PC-9 (cell line): ENCODE results near the gene SUSD2. TPM values are rescaled to one million over a fixed set of nuclear protein-coding genes. Genes with fewer than 3 reads are reported as not detected.

Source experiments
- BruUV-seq: library from RNA; stranded (reverse); fragments of 400-500 nt; replicated peaks from 2 replicates; lab custom pipeline; 2021; lab: Mats Ljungman, UMichigan
- CTCF ChIA-PET: fragments of 300-600 bp; sonication (Branson Sonifier 250); formaldehyde crosslinking; loops from one replicate; lab custom pipeline; 2022; ENCODE audit warnings: antibody characterized with exemption; lab: Charles Lee
- POLR2A ChIA-PET: fragments of 300-600 bp; sonication (Branson Sonifier 250); formaldehyde crosslinking; loops from one replicate; lab custom pipeline; 2022; ENCODE audit warnings: antibody characterized with exemption; ENCODE audit not compliant: unreplicated experiment; lab: Charles Lee
- DNase-seq, 2 experiments: peaks; one replicate each; pipeline versions ENCODE4 v3.0.0 to v3.0.0-alpha.2; 2015 to 2022; ENCODE audit warnings: mixed read lengths in 1 of 2
- H2AFZ ChIP-seq: fragments of 200-600 bp; sonication (generic); 2 replicates; pipeline ENCODE4 v1.8.1; 2017; ENCODE audit warnings: antibody characterized with exemption
- H3F3A ChIP-seq: fragments of 200-600 bp; sonication (generic); 2 replicates; pipeline ENCODE4 v1.8.1; 2017; ENCODE audit warnings: antibody characterized with exemption, mild to moderate bottlenecking, low read depth; ENCODE audit not compliant: insufficient read depth
- H3K27ac ChIP-seq: fragments of 200-600 bp; sonication (generic); 2 replicates; pipeline ENCODE4 v1.6.1; 2016; ENCODE audit warnings: mixed run types
- H3K27me3 ChIP-seq: fragments of 200-600 bp; sonication (generic); 2 replicates; pipeline ENCODE4 v1.6.1; 2016; ENCODE audit warnings: low read depth, mixed run types; ENCODE audit not compliant: insufficient read depth
- H3K36me3 ChIP-seq: fragments of 200-600 bp; sonication (generic); 2 replicates; pipeline ENCODE4 v1.6.1; 2016; ENCODE audit warnings: low read depth, mixed run types
- H3K4me1 ChIP-seq: fragments of 200-600 bp; sonication (generic); replicated peaks from 2 replicates; pipeline ENCODE4 v1.6.1; 2016; ENCODE audit warnings: mixed run types; ENCODE audit not compliant: insufficient read depth
- H3K4me2 ChIP-seq: fragments of 200-600 bp; sonication (generic); 2 replicates; pipeline ENCODE4 v1.6.1; 2017; ENCODE audit warnings: mixed run types
- H3K4me3 ChIP-seq: fragments of 200-600 bp; sonication (generic); 2 replicates; pipeline ENCODE4 v1.6.1; 2016; ENCODE audit warnings: mixed run types
- H3K79me2 ChIP-seq: fragments of 200-600 bp; sonication (generic); 2 replicates; pipeline ENCODE4 v1.6.1; 2017; ENCODE audit warnings: low read depth, mixed run types
- H3K9me2 ChIP-seq: fragments of 200-600 bp; sonication (generic); 2 replicates; pipeline ENCODE4 v1.8.1; 2017; ENCODE audit warnings: mild to moderate bottlenecking; ENCODE audit not compliant: insufficient read depth
- H3K9me3 ChIP-seq: fragments of 200-600 bp; sonication (generic); 2 replicates; pipeline ENCODE4 v1.8.1; 2016; ENCODE audit warnings: low read depth; ENCODE audit not compliant: insufficient read depth
- H4K20me1 ChIP-seq: fragments of 200-600 bp; sonication (generic); 2 replicates; pipeline ENCODE4 v1.8.1; 2017; ENCODE audit not compliant: insufficient read depth
- EZH2 ChIP-seq: fragments of 200-600 bp; sonication (generic); IDR thresholded peaks from 2 replicates; pipeline ENCODE4 v1.8.0; 2017; ENCODE audit warnings: antibody characterized with exemption, low read depth
- intact Hi-C: fragments of 100-400 bp; cut with micrococcal nuclease; formaldehyde crosslinking; loops from one replicate; pipeline ENCODE4 v1.10.0; 2022; ENCODE audit not compliant: unreplicated experiment
- total RNA-seq: library from RNA; stranded (reverse); gene quantifications from 2 replicates; pipeline ENCODE4 v1.2.3, GENCODE V29; 2021
- TF ChIP-seq, protein P1 (sequence below): fragments of 200-600 bp; sonication (generic); conservative IDR thresholded peaks from 2 replicates; pipeline ENCODE4 v1.6.1; 2017; ENCODE audit warnings: mixed run types, antibody characterized with exemption, mild to moderate bottlenecking, moderate library complexity

SUSD2 gene
- total RNA-seq, 1 experiment from 2014 or later, result 5.5 TPM

DNA sequence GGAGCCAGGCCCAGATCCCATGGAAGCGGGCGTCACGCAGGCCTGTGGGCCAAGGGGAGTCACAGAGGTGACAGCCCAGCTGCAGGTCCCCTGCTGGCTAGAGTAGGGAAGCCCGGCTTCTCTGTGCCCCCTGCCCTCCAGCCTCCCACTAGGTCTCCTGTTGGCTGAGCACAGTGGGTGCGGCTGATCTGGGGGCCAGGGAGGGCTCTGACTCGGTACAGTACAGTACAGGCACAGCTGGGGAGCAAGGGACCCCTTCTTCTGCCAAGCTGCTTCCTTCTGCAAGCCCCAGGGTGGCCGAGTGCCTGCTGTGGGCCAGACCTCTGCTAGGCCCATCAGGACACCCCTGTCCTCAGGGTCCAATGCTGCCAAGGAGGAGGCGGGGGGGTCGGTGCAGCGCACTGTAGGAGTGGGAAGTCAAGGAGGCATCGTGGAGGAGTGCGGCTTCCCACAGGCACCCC lies 10.1 kb downstream of the SUSD2 start:
- no TSS peak for BruUV-seq
- intact Hi-C loops, result no loop called here
- H3K4me2 ChIP-seq, result no peak overlapping the region
- H3K4me1 ChIP-seq, result peaks cover 29% of the 10 kb centered on the region
- peaks cover 12% of the 10 kb centered on the region; the same call in 1 of the 2 replicates for H3F3A ChIP-seq
- no peaks in the 10 kb centered on the region for H3K79me2 ChIP-seq
- no peak overlapping the region for H2AFZ ChIP-seq
- DNase-seq, result no peak
- no peaks in the 10 kb centered on the region for H3K27me3 ChIP-seq
- no peaks in the 10 kb centered on the region for H3K36me3 ChIP-seq
- no peak overlapping the region for H3K27ac ChIP-seq
- H3K9me3 ChIP-seq, result no peaks in the 10 kb centered on the region
- no peak overlapping the region for H3K4me3 ChIP-seq
- no peaks in the 10 kb centered on the region for H3K9me2 ChIP-seq
- TF ChIP-seq EZH2, result no peak
- TF ChIP-seq, protein P1, sequence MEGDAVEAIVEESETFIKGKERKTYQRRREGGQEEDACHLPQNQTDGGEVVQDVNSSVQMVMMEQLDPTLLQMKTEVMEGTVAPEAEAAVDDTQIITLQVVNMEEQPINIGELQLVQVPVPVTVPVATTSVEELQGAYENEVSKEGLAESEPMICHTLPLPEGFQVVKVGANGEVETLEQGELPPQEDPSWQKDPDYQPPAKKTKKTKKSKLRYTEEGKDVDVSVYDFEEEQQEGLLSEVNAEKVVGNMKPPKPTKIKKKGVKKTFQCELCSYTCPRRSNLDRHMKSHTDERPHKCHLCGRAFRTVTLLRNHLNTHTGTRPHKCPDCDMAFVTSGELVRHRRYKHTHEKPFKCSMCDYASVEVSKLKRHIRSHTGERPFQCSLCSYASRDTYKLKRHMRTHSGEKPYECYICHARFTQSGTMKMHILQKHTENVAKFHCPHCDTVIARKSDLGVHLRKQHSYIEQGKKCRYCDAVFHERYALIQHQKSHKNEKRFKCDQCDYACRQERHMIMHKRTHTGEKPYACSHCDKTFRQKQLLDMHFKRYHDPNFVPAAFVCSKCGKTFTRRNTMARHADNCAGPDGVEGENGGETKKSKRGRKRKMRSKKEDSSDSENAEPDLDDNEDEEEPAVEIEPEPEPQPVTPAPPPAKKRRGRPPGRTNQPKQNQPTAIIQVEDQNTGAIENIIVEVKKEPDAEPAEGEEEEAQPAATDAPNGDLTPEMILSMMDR, result no peak
- CTCF ChIA-PET, result no interaction called here
- POLR2A ChIA-PET, result no interaction called here
- no peaks in the 10 kb centered on the region for H4K20me1 ChIP-seq

DNA sequence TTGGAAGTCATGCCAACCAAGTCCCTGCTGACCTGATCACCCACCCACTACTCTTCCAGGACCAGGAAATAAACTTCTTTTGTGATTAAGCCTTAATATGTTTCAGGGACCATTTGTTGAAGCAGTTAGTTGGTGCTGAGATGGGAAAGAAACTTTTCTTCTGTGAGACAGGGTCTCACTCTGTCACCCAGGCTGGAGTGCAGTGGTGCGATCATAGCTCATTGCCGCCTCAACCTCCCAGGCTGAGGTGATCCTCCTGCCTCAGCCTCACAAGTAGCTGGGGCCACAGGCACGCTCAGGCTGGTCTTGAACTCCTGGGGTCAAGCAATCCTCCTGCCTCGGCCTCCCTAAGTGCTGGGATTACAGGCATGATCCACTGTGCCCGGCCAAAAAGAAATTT lies 10.6 kb downstream of the SUSD2 start:
- Histone ChIP-seq H3K4me3 (no peak overlapping the region), H3K27ac (no peak overlapping the region), H3K4me1 (peaks cover 30% of the 10 kb centered on the region), H3K79me2 (no peaks in the 10 kb centered on the region), H3K36me3 (no peaks in the 10 kb centered on the region), H3K27me3 (no peaks in the 10 kb centered on the region), H4K20me1 (no peaks in the 10 kb centered on the region), H2AFZ (no peak overlapping the region), H3K4me2 (no peak overlapping the region), H3K9me3 (no peaks in the 10 kb centered on the region), H3F3A (peaks cover 14% of the 10 kb centered on the region; the same call in 1 of the 2 replicates), H3K9me2 (no peaks in the 10 kb centered on the region)
- TF ChIP-seq EZH2, result no peak
- TF ChIP-seq, protein P1, result no peak
- no peak for DNase-seq
- ChIA-PET POLR2A (no interaction called here), CTCF (no interaction called here)
- no TSS peak for BruUV-seq
- intact Hi-C loops, result no loop called here

DNA sequence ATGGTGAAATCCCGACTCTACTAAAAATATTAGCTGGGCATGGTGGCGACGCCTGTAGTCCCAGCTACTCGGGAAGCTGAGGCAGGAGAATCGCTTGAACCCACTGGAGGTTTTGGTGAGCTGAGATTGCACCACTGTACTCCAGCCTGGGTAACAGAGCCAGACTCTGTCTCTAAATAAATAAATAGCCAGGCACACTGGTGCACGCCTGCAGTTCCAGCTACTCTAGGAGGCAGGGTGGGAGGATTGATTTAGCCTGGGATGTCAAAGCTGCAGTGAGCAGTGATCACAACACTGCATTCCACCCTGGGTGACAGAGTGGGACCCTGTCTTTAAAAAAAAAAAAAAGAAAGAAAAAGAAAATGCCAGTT lies 17.4 kb downstream of the SUSD2 start:
- ChIA-PET POLR2A (no interaction called here), CTCF (no interaction called here)
- TF ChIP-seq, protein P1, result no peak
- no peak for TF ChIP-seq EZH2
- H3F3A ChIP-seq, result peaks cover 66% of the 10 kb centered on the region
- peaks cover 61% of the 10 kb centered on the region for H3K4me1 ChIP-seq
- no peaks in the 10 kb centered on the region for H3K79me2 ChIP-seq
- no peaks in the 10 kb centered on the region for H3K9me2 ChIP-seq
- no peak overlapping the region for H3K27ac ChIP-seq
- no TSS peak for BruUV-seq
- DNase-seq, result no peak
- no peak overlapping the region for H2AFZ ChIP-seq
- H4K20me1 ChIP-seq, result no peaks in the 10 kb centered on the region
- H3K36me3 ChIP-seq, result no peaks in the 10 kb centered on the region
- no peak overlapping the region for H3K4me3 ChIP-seq
- no peaks in the 10 kb centered on the region for H3K9me3 ChIP-seq
- intact Hi-C loops, result no loop called here
- no peaks in the 10 kb centered on the region for H3K27me3 ChIP-seq
- H3K4me2 ChIP-seq, result no peak overlapping the region
